GM18505 (cell line): ENCODE measurements around the gene DPY19L2.
"Not testable (repeated sequence)": the region's sequence is repeated elsewhere in the genome, so short reads cannot be mapped to it uniquely, and the experiment has no call there.

ENCODE experiments used
- ATAC-seq: cut with Tn5 transposase; IDR thresholded peaks from one replicate; pipeline ENCODE4 v1.9.1; 2021; ENCODE audit not compliant: unreplicated experiment
- POLR2A ChIP-seq: IDR thresholded peaks from 4 replicates; pipeline ENCODE4 v1.6.1; 2011; ENCODE audit warnings: borderline replicate concordance; ENCODE audit not compliant: insufficient read depth, insufficient read length; ENCODE audit errors: extremely low read depth

The DPY19L2 gene

DNA sequence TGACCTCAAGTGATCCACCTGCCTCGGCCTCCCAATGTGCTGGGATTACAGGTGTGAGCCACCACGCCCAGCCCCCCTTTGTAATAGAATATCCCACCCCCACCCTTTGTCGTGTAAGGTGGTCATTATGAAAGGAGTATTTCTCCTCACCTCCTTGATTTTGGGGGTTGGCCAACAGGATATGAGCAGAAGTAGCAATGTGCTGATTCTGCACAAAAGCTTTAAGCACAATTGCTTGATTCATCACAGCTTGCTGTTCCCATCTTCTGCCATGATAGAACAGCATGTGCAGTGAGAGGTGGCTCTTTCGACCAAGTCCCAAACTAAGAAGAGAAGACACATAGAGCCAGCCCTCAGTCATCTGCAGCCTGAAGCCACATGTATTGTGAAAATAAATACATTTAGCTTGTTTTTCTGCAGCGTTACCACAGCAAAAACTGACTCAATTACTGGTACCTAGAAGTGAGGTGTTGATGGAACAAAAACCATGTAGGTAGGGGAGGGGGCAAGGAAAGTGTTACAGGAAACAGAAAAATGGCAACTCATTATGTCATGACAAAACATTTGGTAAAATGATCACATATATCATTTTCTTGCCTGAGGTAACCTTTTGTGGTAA is 122.9 kb downstream of the DPY19L2 start:
- ATAC-seq, result not testable (repeated sequence)

- not testable (repeated sequence) for ATAC-seq
Measured at GRCh38 chr12:63538656-63539055, 129.6 kb downstream of the DPY19L2 start.

DNA sequence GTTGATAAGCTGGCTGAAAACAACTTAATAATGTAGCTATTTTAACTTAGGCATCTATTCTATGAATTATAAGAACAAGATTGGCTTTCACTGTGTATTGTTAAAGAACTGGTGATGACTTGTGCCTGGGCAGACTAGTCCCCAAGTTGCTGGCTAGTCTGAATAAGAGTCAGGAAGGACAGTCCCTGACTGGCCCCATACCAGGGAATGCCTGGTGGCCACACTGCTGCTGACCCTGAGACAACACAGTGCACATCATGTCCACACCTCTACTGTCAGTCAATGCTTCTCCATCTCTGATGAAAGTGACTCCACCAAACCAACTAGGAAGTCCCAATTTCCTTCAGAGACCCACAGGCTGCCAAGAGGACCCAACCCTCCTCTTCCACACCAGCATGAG is 130.5 kb downstream of the DPY19L2 start:
- ATAC-seq, result not testable (repeated sequence)

- not testable (repeated sequence) for ATAC-seq
Measured at GRCh38 chr12:63529641-63530040, 138.7 kb downstream of the DPY19L2 start.

GRCh38 chr12:63525831-63526230 is 142.5 kb downstream of the DPY19L2 start:
- no peak for TF ChIP-seq POLR2A
- no peak for ATAC-seq

GRCh38 chr12:63521706-63522105 is 146.6 kb downstream of the DPY19L2 start:
- no peak for ATAC-seq
- TF ChIP-seq POLR2A, result no peak
